ENCODE data around the gene FNDC3A. TPM values are rescaled to one million over a fixed set of nuclear protein-coding genes. Genes with fewer than 3 reads are reported as not detected.

The FNDC3A gene
- total RNA-seq, 1 experiment from 2014 or later: 49.3 TPM

- no peak for DNase-seq (ENCODE audit: low spot score)
- no peaks in the 10 kb centered on the region for H3K9me3 ChIP-seq (ENCODE audit: low read depth, low read length, poor library complexity, severe bottlenecking)
- no peaks in the 10 kb centered on the region for H3K36me3 ChIP-seq (ENCODE audit: insufficient read depth, low read length, poor library complexity, severe bottlenecking)
- TF ChIP-seq EZH2 (IDR thresholded peaks at IDR 0.05; ENCODE audit: borderline replicate concordance, low read depth, low read length, poor library complexity, severe bottlenecking) (no peak), CTCF (conservative IDR thresholded peaks at IDR 0.05; ENCODE audit: low read depth, low read length) (no peak)
- intact Hi-C loops (cut with micrococcal nuclease; ENCODE audit: unreplicated experiment): no loop called here
- ChIA-PET CTCF (no interaction called here), POLR2A (ENCODE audit: low non-redundant PET) (no interaction called here)
- BruUV-seq (replicated peaks): no TSS peak
- no peaks in the 10 kb centered on the region for H3K27me3 ChIP-seq (replicated peaks; ENCODE audit: insufficient read depth, low read depth, low read length, poor library complexity)
- no peaks in the 10 kb centered on the region for H3K4me1 ChIP-seq (ENCODE audit: insufficient read depth, low read length, poor library complexity, severe bottlenecking)
- H3K4me3 ChIP-seq (ENCODE audit: low read depth, low read length, poor library complexity, severe bottlenecking): no peak overlapping the region
- H3K27ac ChIP-seq (ENCODE audit: low read depth, low read length, poor library complexity, severe bottlenecking): no peak overlapping the region
Measured at GRCh38 chr13:49053906-49054305, 78.2 kb downstream of the FNDC3A start.

- H3K4me1 ChIP-seq (ENCODE audit: insufficient read depth, low read length, poor library complexity, severe bottlenecking): no peaks in the 10 kb centered on the region
- H3K4me3 ChIP-seq (ENCODE audit: low read depth, low read length, poor library complexity, severe bottlenecking): no peak overlapping the region
- no peaks in the 10 kb centered on the region for H3K36me3 ChIP-seq (ENCODE audit: insufficient read depth, low read length, poor library complexity, severe bottlenecking)
- TF ChIP-seq CTCF (conservative IDR thresholded peaks at IDR 0.05; ENCODE audit: low read depth, low read length) (no peak), EZH2 (IDR thresholded peaks at IDR 0.05; ENCODE audit: borderline replicate concordance, low read depth, low read length, poor library complexity, severe bottlenecking) (no peak)
- intact Hi-C loops (cut with micrococcal nuclease; ENCODE audit: unreplicated experiment): no loop called here
- no peaks in the 10 kb centered on the region for H3K27me3 ChIP-seq (replicated peaks; ENCODE audit: insufficient read depth, low read depth, low read length, poor library complexity)
- BruUV-seq (replicated peaks): no TSS peak
- ChIA-PET POLR2A (ENCODE audit: low non-redundant PET) (no interaction called here), CTCF (no interaction called here)
- no peaks in the 10 kb centered on the region for H3K9me3 ChIP-seq (ENCODE audit: low read depth, low read length, poor library complexity, severe bottlenecking)
- H3K27ac ChIP-seq (ENCODE audit: low read depth, low read length, poor library complexity, severe bottlenecking): no peak overlapping the region
- no peak for DNase-seq (ENCODE audit: low spot score)
Measured at GRCh38 chr13:49055021-49055420, 79.3 kb downstream of the FNDC3A start.

GRCh38 chr13:49057176-49057575 lies 81.5 kb downstream of the FNDC3A start:
- ChIA-PET CTCF (no interaction called here), POLR2A (ENCODE audit: low non-redundant PET) (no interaction called here)
- H3K27ac ChIP-seq (ENCODE audit: low read depth, low read length, poor library complexity, severe bottlenecking): no peak overlapping the region
- intact Hi-C loops (cut with micrococcal nuclease; ENCODE audit: unreplicated experiment): no loop called here
- H3K27me3 ChIP-seq (replicated peaks; ENCODE audit: insufficient read depth, low read depth, low read length, poor library complexity): no peaks in the 10 kb centered on the region
- no peaks in the 10 kb centered on the region for H3K4me1 ChIP-seq (ENCODE audit: insufficient read depth, low read length, poor library complexity, severe bottlenecking)
- H3K9me3 ChIP-seq (ENCODE audit: low read depth, low read length, poor library complexity, severe bottlenecking): no peaks in the 10 kb centered on the region
- no peak for TF ChIP-seq CTCF (conservative IDR thresholded peaks at IDR 0.05; ENCODE audit: low read depth, low read length)
- no peak for TF ChIP-seq EZH2 (IDR thresholded peaks at IDR 0.05; ENCODE audit: borderline replicate concordance, low read depth, low read length, poor library complexity, severe bottlenecking)
- H3K4me3 ChIP-seq (ENCODE audit: low read depth, low read length, poor library complexity, severe bottlenecking): no peak overlapping the region
- BruUV-seq (replicated peaks): no TSS peak
- no peaks in the 10 kb centered on the region for H3K36me3 ChIP-seq (ENCODE audit: insufficient read depth, low read length, poor library complexity, severe bottlenecking)
- DNase-seq (ENCODE audit: low spot score): no peak
